Progenitor cell of endocrine pancreas (in vitro differentiated cells): ENCODE measurements around the gene PABPC3. TPM values are rescaled to one million over a fixed set of nuclear protein-coding genes. Genes with fewer than 3 reads are reported as not detected.

ENCODE experiments used
- DNase-seq: peaks from one replicate; pipeline ENCODE4 v3.0.0; 2021; ENCODE audit warnings: low spot score; ENCODE audit not compliant: unreplicated experiment
- H3K27ac Mint-ChIP-seq: 2 replicates; pipeline ENCODE4 v1.8.0; 2021; ENCODE audit warnings: mild to moderate bottlenecking, moderate library complexity, mixed read lengths
- H3K27me3 Mint-ChIP-seq: 2 replicates; pipeline ENCODE4 v1.8.0; 2021; ENCODE audit warnings: mixed read lengths
- H3K36me3 Mint-ChIP-seq: 2 replicates; pipeline ENCODE4 v1.8.0; 2022; ENCODE audit warnings: mixed read lengths; ENCODE audit not compliant: insufficient read depth
- H3K4me1 Mint-ChIP-seq: 2 replicates; pipeline ENCODE4 v1.8.0; 2021; ENCODE audit warnings: low read depth, mixed read lengths
- H3K4me3 Mint-ChIP-seq: 2 replicates; pipeline ENCODE4 v1.8.0; 2021; ENCODE audit warnings: low read depth, mild to moderate bottlenecking, moderate library complexity, mixed read lengths
- H3K9me3 Mint-ChIP-seq: 2 replicates; pipeline ENCODE4 v1.8.0; 2021; ENCODE audit warnings: low read depth, mixed read lengths
- CTCF ChIP-seq: fragments of 200-600 bp; sonication (generic); IDR thresholded peaks from one replicate; pipeline ENCODE4 v1.5.0; 2021; ENCODE audit warnings: antibody characterized with exemption, mild to moderate bottlenecking; ENCODE audit not compliant: unreplicated experiment
- total RNA-seq: library from RNA; stranded (reverse); gene quantifications from 2 replicates; pipeline ENCODE4 v1.2.1, GENCODE V29; 2021

The PABPC3 gene
- total RNA-seq, 1 donor from 2014 or later = 0.26 TPM

DNA sequence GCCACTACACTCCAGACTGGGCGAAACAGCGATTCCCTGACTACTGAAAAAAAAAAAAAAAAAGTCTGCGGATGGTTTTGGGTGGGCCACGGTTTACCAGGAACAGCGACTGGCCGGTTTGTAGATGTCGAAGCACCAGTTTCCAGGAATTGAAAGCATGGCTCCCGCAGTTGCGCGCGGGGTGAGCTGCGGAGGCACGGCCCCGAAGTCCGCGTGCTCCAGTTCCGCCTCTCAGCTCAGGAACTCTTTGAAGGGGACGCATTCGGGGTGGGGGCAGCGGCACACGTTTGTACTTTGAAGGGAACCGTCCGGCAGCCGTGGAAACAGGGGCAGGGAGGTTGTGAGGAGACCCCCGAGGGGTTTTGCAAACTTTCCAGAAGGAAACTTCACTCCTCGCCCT lies 27.1 kb upstream of the PABPC3 start:
- DNase-seq = no peak
- peaks cover 7% of the 10 kb centered on the region for H3K4me1 Mint-ChIP-seq
- no peaks in the 10 kb centered on the region for H3K36me3 Mint-ChIP-seq
- no peak overlapping the region for H3K4me3 Mint-ChIP-seq
- H3K9me3 Mint-ChIP-seq = peaks cover 2% of the 10 kb centered on the region
- no peak for TF ChIP-seq CTCF
- peaks cover 31% of the 10 kb centered on the region for H3K27me3 Mint-ChIP-seq
- no peak overlapping the region for H3K27ac Mint-ChIP-seq

- no peak for TF ChIP-seq CTCF
- Mint-ChIP-seq H3K36me3 (no peaks in the 10 kb centered on the region), H3K9me3 (no peaks in the 10 kb centered on the region), H3K4me3 (no peak overlapping the region), H3K27me3 (peaks cover 31% of the 10 kb centered on the region), H3K27ac (no peak overlapping the region), H3K4me1 (peaks cover 7% of the 10 kb centered on the region)
- DNase-seq = no peak
Observed at GRCh38 chr13:25069236-25069635, 26.7 kb upstream of the PABPC3 start.

DNA sequence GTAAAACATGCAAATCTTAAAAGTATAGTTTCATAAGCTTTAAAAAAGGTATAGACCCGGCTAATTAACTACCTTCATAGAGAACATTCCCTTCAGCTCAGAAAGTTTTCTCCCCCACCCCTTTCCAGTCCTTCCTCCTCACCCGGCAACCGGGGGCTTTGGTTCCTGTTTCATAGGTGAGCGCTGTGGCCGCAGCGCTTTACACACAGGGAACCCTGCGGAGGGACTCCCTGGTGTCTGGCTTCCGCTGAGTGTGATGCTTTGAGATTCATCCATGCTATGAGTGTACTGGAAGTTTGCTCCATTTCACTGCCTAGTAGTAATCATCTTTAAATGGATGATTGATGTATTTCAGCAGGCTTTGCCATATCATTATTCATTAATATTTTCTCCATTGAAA lies 26.0 kb upstream of the PABPC3 start:
- H3K4me3 Mint-ChIP-seq = no peak overlapping the region
- H3K27me3 Mint-ChIP-seq = peaks cover 31% of the 10 kb centered on the region
- DNase-seq = no peak
- no peaks in the 10 kb centered on the region for H3K9me3 Mint-ChIP-seq
- H3K27ac Mint-ChIP-seq = no peak overlapping the region
- H3K36me3 Mint-ChIP-seq = no peaks in the 10 kb centered on the region
- no peak for TF ChIP-seq CTCF
- H3K4me1 Mint-ChIP-seq = peaks cover 4% of the 10 kb centered on the region

GRCh38 chr13:25080773-25081172 lies 15.2 kb upstream of the PABPC3 start:
- DNase-seq = no peak
- Mint-ChIP-seq H3K4me1 (peaks cover 5% of the 10 kb centered on the region), H3K36me3 (no peaks in the 10 kb centered on the region), H3K4me3 (no peak overlapping the region), H3K27ac (no peak overlapping the region), H3K27me3 (no peaks in the 10 kb centered on the region), H3K9me3 (no peaks in the 10 kb centered on the region)
- no peak for TF ChIP-seq CTCF

- H3K36me3 Mint-ChIP-seq = no peaks in the 10 kb centered on the region
- no peaks in the 10 kb centered on the region for H3K9me3 Mint-ChIP-seq
- peaks cover 5% of the 10 kb centered on the region for H3K4me1 Mint-ChIP-seq
- no peak for DNase-seq
- H3K27me3 Mint-ChIP-seq = peaks cover 4% of the 10 kb centered on the region
- no peak for TF ChIP-seq CTCF
- no peak overlapping the region for H3K27ac Mint-ChIP-seq
- H3K4me3 Mint-ChIP-seq = no peak overlapping the region
Observed at GRCh38 chr13:25084096-25084495, 11.8 kb upstream of the PABPC3 start.
